HG02852 (cell line): Measurements from ENCODE around the gene TTYH3.

Source experiments
- ATAC-seq: cut with Tn5 transposase; IDR thresholded peaks from one replicate; pipeline ENCODE4 v1.9.1; 2021; ENCODE audit warnings: mild to moderate bottlenecking, moderate library complexity; ENCODE audit not compliant: unreplicated experiment

The TTYH3 gene

DNA sequence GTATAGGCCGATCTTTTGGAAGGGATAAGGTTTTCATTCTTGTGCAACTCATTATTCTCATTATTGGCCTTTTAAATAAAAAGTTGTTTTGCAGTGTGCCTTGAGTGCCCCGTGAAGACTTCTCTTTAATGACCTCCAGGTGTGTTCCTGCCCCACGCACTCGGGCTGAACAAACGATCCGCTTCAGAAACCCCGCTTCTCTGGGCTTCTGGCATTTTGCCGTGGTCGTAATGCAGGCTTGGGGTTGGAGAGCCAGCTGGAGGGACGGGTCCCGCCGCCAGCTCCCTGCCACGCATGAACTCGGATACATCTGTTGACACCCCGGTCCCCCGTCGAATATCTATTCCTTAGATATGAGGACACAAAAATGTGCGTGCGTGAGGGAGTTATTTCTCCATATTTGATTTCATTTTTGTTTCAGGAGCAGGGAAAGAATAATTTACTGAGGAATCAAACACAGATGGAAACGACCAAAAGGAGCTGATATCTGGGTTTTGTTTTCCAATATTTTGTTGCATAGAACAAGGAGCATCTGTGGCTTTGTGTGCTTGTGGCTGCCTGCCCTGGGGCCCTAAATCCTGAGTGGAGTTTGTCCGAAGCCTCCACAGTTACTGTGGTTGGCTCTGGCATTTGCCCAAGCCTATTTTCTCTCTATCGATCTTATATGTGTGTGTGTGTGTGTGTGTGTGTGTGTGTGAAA lies 17.0 kb upstream of the TTYH3 start:
- ATAC-seq, result no peak

DNA sequence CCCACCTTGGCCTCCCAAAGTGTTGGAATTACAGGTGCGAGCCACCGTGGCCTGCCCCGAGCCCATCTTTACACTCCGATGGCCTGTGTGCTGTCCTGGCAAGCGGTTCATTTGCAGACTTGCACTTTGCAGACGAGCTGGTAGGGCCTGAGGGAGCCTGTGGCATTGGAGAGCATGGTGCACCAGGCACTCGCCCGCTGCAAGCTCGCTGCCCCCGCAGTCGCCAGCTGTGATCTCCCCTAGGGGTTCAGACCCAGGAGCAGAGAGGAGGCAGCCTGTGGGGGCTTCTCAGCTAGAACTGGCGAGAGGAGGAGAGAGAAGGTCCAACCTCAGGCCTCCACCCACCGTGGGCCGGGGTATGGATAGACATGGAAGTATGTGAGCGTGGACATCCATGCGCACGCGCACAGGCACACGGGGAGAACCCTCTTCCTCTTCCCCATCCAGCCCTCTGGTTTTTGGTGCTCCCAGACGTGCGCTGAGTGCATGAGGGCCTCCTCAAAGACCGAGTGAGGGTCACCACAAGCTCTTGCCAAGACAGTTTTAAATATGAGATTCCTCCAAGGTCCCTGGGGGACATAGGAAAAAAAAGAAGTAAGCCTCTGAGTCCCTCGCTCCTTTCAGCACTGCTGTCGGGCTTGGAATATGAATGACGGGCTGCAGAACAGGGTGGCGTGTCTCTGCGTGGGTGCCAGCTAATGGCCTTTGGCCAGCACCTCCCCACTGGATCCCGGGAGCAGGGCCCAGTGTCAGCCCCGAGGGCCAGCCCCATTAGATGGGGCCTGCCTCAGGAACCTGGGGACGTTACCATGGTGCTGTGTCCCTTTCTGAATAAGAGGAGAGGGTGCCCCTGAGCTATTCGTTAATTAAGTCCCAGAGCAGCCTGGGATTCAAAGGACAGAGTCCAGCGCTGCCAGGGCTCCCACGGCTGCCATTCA lies 15.1 kb upstream of the TTYH3 start:
- no peak for ATAC-seq

DNA sequence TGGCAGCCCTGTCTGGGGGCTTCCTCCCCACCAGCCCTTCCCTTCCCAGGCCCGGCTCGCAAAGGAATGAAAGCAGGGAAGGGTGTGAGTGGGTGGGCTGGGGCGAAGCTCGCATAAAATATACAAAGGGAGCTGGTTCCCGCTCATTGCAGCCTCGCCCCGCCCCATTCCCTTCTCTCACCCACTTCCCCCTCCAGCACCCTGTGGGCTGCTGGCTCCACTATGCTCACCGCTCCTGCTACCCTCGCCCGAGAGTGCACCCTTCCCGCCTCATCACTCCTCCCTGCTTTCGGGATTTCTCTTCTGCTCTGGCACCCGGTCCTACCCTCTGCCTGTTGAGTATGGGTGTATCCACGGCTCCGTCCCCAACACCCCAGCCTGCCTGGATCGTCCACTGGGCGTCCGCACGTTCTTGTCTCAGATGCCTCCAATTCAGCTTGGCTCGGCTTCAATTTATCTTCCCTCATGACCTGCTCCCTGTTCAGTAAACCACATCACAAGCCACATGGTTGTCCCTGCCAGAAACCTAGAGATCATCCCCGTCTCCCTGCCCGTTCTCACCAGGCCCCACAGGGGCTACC lies 14.4 kb upstream of the TTYH3 start:
- no peak for ATAC-seq

DNA sequence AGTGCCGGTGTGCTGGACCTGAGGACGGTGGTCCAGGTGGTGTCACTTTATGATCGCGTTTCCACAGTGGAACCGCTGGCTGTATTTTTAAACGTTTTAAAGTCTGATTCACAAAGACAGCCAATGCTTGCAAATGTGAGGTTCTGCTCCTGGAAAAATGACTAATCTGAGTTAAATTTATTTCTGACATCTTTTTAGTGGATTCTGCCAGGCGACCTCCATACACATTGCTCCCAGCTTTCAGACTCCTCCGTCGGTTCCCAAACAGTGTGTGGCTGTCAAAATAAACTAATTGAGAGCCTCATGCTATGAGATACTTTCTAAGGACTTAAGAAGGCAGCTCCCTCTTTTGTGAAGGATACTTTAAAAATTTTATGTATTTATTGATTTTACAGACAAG lies 12.7 kb upstream of the TTYH3 start:
- ATAC-seq, result no peak

GRCh38 chr7:2621061-2621828 lies 10.5 kb upstream of the TTYH3 start:
- ATAC-seq, result no peak

DNA sequence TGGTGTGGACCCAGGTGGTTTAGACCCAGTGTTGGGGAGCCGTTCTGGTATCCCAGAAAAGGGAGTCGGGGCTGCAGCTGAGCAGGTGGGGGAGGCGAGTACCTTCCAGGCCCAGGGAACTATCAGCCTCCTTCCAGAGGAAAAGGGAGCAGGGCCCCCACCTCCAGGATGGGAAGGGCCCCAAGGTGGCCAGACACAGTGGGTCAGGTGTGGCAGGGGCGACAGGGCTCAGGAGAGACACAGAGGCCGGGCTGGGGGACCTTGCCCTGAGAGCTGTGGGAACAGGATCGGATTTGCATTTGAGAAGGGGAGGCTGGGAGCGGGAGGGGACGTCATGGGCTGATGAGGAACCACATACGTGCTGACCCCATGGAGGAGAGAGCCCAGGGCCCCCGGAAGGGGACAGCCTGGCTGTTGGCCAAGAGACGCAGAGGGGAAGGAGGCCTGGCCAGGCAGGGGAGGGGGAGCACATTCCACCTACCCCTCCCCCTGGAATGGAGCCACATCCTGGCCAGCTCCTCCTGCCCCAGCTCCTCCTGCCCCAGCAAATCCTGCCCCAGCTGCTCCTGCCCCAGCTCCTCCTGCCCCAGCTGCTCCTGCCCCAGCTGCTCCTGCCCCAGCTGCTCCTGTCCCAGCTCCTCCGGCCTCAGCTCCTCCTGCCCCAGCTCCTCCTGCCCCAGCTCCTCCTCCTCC lies 9.7 kb upstream of the TTYH3 start:
- ATAC-seq, result no peak

DNA sequence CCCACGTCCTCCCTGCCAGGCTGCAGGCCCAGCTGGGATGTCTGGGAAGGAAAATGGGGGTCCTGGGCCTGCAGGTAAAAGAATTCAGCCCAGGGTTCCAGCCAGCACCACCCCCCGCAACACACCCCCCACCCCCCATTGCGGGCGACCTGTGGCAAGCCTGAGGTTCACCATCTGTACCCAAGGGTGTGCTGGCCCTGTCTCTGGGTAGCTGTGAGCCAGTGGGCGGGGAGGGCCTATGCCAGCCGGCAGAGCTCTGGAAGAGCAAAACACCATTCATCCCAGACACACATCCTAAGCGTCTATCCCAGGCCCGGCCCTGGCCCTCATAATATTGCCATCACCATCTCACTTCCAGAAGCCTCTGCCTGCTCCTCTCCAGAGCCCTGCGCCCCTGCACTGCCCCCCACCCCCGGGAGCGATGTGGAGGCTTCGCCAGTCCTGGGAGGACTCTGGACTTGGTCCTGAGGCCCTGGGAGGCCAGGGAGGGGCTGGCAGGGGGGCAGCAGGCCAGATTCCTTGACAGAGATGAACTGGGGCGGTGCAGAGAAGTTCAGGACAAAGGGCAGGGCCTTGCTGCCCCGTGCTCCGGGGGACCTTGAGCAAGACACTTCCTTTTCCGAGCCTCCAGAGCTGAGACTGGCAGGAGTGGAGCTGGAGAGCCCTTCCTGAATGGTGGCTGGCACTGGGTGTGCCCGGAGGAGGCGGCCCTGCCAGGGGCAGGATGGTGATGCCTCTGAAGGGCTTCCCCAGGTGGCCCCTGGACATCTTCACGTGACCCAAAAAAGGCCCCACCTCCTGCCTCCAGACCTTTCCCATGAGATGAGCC lies 8.7 kb upstream of the TTYH3 start:
- no peak for ATAC-seq

GRCh38 chr7:2623698-2624014 lies 8.1 kb upstream of the TTYH3 start:
- ATAC-seq, result no peak

- ATAC-seq, result no peak
Observed at GRCh38 chr7:2624293-2624886, 7.4 kb upstream of the TTYH3 start.

DNA sequence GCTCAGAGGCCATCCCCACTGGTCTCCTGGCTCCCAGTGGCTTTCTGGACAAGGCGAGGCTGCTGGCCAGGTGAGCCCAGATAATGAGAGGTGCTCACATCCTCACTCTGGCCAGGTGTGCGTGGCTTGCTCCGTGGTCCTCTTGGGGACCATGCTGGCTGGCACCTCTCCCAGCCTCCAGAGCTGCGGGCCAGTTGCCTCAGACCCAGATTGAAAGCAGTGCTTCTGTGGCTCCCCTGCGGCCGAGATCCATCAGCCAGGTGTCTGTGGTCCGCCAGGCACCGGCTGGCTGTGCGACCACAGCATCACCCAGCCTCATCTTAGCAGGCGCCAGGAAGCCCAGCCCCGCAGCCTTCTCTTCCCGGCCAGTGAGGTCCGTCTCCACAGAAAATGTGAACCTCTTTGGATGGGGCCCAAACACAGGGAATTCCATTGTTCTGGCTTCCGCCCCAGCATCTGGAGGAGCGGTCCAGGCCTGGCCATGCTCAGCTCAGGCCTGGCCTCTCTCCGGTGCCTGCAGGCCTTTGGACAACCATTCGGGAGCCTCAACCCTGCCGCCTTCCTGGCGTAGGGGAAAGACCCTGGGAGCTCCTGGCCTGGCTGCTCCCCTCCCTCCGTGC lies 5.2 kb upstream of the TTYH3 start:
- no peak for ATAC-seq

- no peak for ATAC-seq
Observed at GRCh38 chr7:2627258-2628129, 4.3 kb upstream of the TTYH3 start.

GRCh38 chr7:2628130-2628482 lies 3.7 kb upstream of the TTYH3 start:
- ATAC-seq, result no peak

DNA sequence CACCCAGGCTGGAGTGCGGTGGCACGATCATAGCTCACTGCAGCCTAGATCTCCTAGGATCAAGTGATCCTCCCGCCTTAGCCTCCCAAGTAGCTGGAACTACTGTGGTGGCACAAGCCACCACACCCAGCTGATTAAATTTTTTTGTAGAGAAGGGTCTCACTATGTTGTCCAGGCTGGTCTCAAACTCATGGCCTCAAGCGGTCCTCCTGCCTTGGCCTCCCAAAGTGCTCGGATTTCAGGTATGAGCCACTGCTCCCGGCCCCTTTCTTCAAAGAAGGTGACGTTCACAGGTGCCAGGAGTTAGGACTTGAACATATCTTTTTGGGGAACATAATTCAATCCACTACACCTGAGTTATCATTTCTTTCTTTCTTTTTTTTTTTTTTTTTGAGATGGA lies 2.9 kb upstream of the TTYH3 start:
- ATAC-seq, result no peak

DNA sequence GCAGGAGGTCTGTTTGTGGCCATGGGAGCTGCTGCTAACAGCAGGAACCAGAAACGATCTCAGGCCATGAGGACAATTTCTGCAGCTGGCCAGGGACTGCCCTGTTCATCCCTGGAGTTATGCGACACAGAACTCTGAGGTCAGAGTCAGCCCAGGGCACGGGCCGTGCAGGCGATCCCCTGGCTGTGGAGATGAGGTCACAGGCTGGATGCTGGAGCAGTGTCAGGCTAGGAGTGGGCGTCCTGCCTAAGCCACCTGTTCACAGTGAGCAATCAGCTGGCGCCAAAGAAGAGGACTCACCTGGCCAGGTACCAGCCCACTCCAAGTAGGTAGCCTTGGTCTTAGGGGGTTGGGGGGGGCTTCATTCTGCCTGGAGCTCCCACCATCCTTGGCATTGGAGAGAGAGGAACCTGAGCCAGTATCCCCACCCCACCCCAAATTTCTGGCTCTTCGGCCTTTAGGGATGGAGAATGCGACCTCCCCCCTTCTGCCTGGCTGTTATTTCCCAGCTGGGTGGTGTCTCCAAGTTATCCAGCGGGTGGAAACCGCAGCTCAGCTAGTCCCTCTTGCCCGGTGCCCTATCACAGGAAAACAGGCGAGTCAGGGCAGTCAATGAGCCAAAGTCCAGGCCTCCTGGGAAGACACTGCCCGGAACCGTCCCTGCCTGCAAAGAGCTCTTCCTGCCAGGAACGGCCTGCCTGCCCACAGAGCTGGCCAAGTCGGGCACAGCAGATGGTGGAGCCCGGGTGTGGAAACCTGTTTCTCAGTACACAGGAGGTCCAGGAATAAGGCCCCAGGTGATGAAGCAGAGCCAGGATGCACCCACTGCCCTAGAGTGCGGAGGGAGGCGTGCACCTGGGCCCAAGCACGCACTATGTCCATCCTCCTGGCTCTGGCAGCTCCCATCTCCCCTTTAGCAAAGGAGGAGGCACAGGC lies 1.8 kb upstream of the TTYH3 start:
- ATAC-seq, result no peak

- no peak for ATAC-seq
Observed at GRCh38 chr7:2632733-2633537, 1.1 kb downstream of the TTYH3 start.

GRCh38 chr7:2633538-2634266 lies 1.9 kb downstream of the TTYH3 start:
- ATAC-seq, result no peak
